PC-3 (cell line): ENCODE measurements around the gene NDUFS7. TPM values are rescaled to one million over a fixed set of nuclear protein-coding genes. Genes with fewer than 3 reads are reported as not detected.

Source experiments
- ATAC-seq: fragments of 200-7000 bp; cut with Tn5 transposase; 2 replicates; pipeline ENCODE4 v1.9.1; 2020; ENCODE audit warnings: mild to moderate bottlenecking, moderate library complexity
- BruUV-seq: library from RNA; stranded (reverse); fragments of 400-500 nt; replicated peaks from 2 replicates; lab custom pipeline; 2021; lab: Mats Ljungman, UMichigan
- CTCF ChIA-PET: fragments of 300-600 bp; sonication (Branson Sonifier 250); formaldehyde crosslinking; loops from one replicate; lab custom pipeline; 2022; ENCODE audit warnings: antibody characterized with exemption; lab: Charles Lee
- POLR2A ChIA-PET: fragments of 300-600 bp; sonication (Branson Sonifier 250); formaldehyde crosslinking; loops from one replicate; lab custom pipeline; 2022; ENCODE audit warnings: antibody characterized with exemption; ENCODE audit not compliant: unreplicated experiment; lab: Charles Lee
- DNase-seq: peaks from one replicate; pipeline ENCODE4 v3.0.0-alpha.2; 2015
- H2AFZ ChIP-seq: fragments of 300-600 bp; sonication (generic); 2 replicates; pipeline ENCODE4 v1.6.0; 2016; ENCODE audit warnings: antibody characterized with exemption, low read length
- H3F3A ChIP-seq: fragments of 300-600 bp; sonication (generic); one replicate; pipeline ENCODE4 v1.6.0; 2017; ENCODE audit warnings: antibody characterized with exemption, low read length, control low read depth, mild to moderate bottlenecking; ENCODE audit not compliant: unreplicated experiment
- H3K27ac ChIP-seq: fragments of 300-600 bp; sonication (generic); 2 replicates; pipeline ENCODE4 v1.5.1; 2016; ENCODE audit warnings: mild to moderate bottlenecking, low read length
- H3K27me3 ChIP-seq: fragments of 300-600 bp; sonication (generic); 2 replicates; pipeline ENCODE4 v1.6.1; 2016; ENCODE audit warnings: low read length, mixed read lengths
- H3K36me3 ChIP-seq: fragments of 300-600 bp; sonication (generic); 2 replicates; pipeline ENCODE4 v1.6.1; 2016; ENCODE audit warnings: low read depth, mixed run types, low read length, mixed read lengths
- H3K4me1 ChIP-seq: fragments of 300-600 bp; sonication (generic); 2 replicates; pipeline ENCODE4 v1.5.1; 2016; ENCODE audit warnings: low read length; ENCODE audit not compliant: insufficient read depth
- H3K4me2 ChIP-seq: fragments of 300-600 bp; sonication (generic); 2 replicates; pipeline ENCODE4 v1.6.0; 2016; ENCODE audit warnings: low read length
- H3K4me3 ChIP-seq: fragments of 300-600 bp; sonication (generic); 2 replicates; pipeline ENCODE4 v1.5.1; 2016; ENCODE audit warnings: mild to moderate bottlenecking, low read length, mixed read lengths
- H3K79me2 ChIP-seq: fragments of 300-600 bp; sonication (generic); 2 replicates; pipeline ENCODE4 v1.6.1; 2017; ENCODE audit warnings: low read length, mixed read lengths
- H3K9ac ChIP-seq: fragments of 300-600 bp; sonication (generic); 2 replicates; pipeline ENCODE4 v1.6.0; 2016; ENCODE audit warnings: mild to moderate bottlenecking, low read length
- H3K9me2 ChIP-seq: fragments of 300-600 bp; sonication (generic); replicated peaks from 2 replicates; pipeline ENCODE4 v1.6.1; 2016; ENCODE audit warnings: mixed run types, low read length, mixed read lengths
- H3K9me3 ChIP-seq: fragments of 300-600 bp; sonication (generic); 2 replicates; pipeline ENCODE4 v1.6.1; 2016; ENCODE audit warnings: low read length, mixed read lengths
- H4K20me1 ChIP-seq: fragments of 300-600 bp; sonication (generic); 2 replicates; pipeline ENCODE4 v1.6.1; 2016; ENCODE audit warnings: low read length, mixed read lengths
- EZH2 ChIP-seq: fragments of 300-600 bp; sonication (generic); IDR thresholded peaks from one replicate; pipeline ENCODE4 v1.6.1; 2017; ENCODE audit warnings: antibody characterized with exemption, mild to moderate bottlenecking, low read length; ENCODE audit not compliant: unreplicated experiment
- EZH2phosphoT487 ChIP-seq: fragments of 300-600 bp; sonication (generic); IDR thresholded peaks from 2 replicates; pipeline ENCODE4 v1.6.1; 2018; ENCODE audit warnings: mild to moderate bottlenecking, antibody characterized with exemption, low read length, borderline replicate concordance
- intact Hi-C: fragments of 100-400 bp; cut with micrococcal nuclease; formaldehyde crosslinking; loops from 2 replicates; pipeline ENCODE4 v1.9.0; 2023
- total RNA-seq: library from RNA; depleted of rRNA; stranded (reverse); fragments of >200 nt; gene quantifications from 2 replicates; pipeline ENCODE4 v1.2.3, GENCODE V29; 2014
- TF ChIP-seq, protein P1 (sequence below): fragments of 300-600 bp; sonication (generic); conservative IDR thresholded peaks from 2 replicates; pipeline ENCODE4 v1.5.1; 2017; ENCODE audit warnings: antibody characterized with exemption, low read depth, mild to moderate bottlenecking, low read length

The NDUFS7 gene
- total RNA-seq, 1 experiment from 2014 or later, result 111 TPM

- Histone ChIP-seq H3K79me2 (peaks cover 87% of the 10 kb centered on the region), H3K4me3 (peak overlapping the region; percentile 52; the same call in 1 of the 2 replicates), H3K9ac (peak overlapping the region; percentile 70), H3K4me1 (peaks cover 21% of the 10 kb centered on the region), H4K20me1 (peaks cover 37% of the 10 kb centered on the region; the same call in 1 of the 2 replicates), H2AFZ (no peak overlapping the region), H3K4me2 (peak overlapping the region; percentile 79), H3K27ac (peak overlapping the region; percentile 96), H3K27me3 (no peaks in the 10 kb centered on the region), H3F3A (peaks cover 7% of the 10 kb centered on the region), H3K9me2 (no peaks in the 10 kb centered on the region), H3K9me3 (no peaks in the 10 kb centered on the region), H3K36me3 (peaks cover 29% of the 10 kb centered on the region; the same call in 1 of the 2 replicates)
- DNase-seq, result no peak
- ATAC-seq, result no peak
- intact Hi-C loops, result no loop called here
- TF ChIP-seq EZH2phosphoT487 (no peak), EZH2 (no peak)
- TF ChIP-seq, protein P1, sequence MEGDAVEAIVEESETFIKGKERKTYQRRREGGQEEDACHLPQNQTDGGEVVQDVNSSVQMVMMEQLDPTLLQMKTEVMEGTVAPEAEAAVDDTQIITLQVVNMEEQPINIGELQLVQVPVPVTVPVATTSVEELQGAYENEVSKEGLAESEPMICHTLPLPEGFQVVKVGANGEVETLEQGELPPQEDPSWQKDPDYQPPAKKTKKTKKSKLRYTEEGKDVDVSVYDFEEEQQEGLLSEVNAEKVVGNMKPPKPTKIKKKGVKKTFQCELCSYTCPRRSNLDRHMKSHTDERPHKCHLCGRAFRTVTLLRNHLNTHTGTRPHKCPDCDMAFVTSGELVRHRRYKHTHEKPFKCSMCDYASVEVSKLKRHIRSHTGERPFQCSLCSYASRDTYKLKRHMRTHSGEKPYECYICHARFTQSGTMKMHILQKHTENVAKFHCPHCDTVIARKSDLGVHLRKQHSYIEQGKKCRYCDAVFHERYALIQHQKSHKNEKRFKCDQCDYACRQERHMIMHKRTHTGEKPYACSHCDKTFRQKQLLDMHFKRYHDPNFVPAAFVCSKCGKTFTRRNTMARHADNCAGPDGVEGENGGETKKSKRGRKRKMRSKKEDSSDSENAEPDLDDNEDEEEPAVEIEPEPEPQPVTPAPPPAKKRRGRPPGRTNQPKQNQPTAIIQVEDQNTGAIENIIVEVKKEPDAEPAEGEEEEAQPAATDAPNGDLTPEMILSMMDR, result no peak
- POLR2A ChIA-PET, result no interaction called here
- no TSS peak for BruUV-seq
- CTCF ChIA-PET, result no interaction called here
These were observed 32.5 kb downstream of the NDUFS7 start for GRCh38 chr19:1416014-1416841.

GRCh38 chr19:1417145-1417544 is 33.4 kb downstream of the NDUFS7 start:
- H3K9me3 ChIP-seq, result no peaks in the 10 kb centered on the region
- H2AFZ ChIP-seq, result no peak overlapping the region
- DNase-seq, result no peak
- H3K4me2 ChIP-seq, result no peak overlapping the region
- BruUV-seq, result no TSS peak
- H3K36me3 ChIP-seq, result peaks cover 29% of the 10 kb centered on the region; the same call in 1 of the 2 replicates
- TF ChIP-seq EZH2, result no peak
- TF ChIP-seq, protein P1, result no peak
- ATAC-seq, result no peak
- H3K4me1 ChIP-seq, result peaks cover 20% of the 10 kb centered on the region
- ChIA-PET CTCF (no interaction called here), POLR2A (no interaction called here)
- peaks cover 7% of the 10 kb centered on the region for H3F3A ChIP-seq
- no peaks in the 10 kb centered on the region for H3K9me2 ChIP-seq
- H3K4me3 ChIP-seq, result no peak overlapping the region
- H3K27ac ChIP-seq, result no peak overlapping the region
- no peaks in the 10 kb centered on the region for H3K27me3 ChIP-seq
- H3K79me2 ChIP-seq, result peaks cover 78% of the 10 kb centered on the region
- H4K20me1 ChIP-seq, result peaks cover 28% of the 10 kb centered on the region; the same call in 1 of the 2 replicates
- intact Hi-C loops, result no loop called here
- H3K9ac ChIP-seq, result no peak overlapping the region
